IgD-negative memory B cell (primary cell): ENCODE measurements around the gene LRRC3B. TPM values are rescaled to one million over a fixed set of nuclear protein-coding genes. Genes with fewer than 3 reads are reported as not detected.

Source experiments
- H3K27ac Mint-ChIP-seq, 3 donors: one replicate each; pipeline ENCODE4 v1.8.0; 2020 to 2022; ENCODE audit warnings: mild to moderate bottlenecking in 3 of 3, mixed read lengths in 3 of 3, moderate library complexity in 1 of 3
- H3K27me3 Mint-ChIP-seq: one replicate; pipeline ENCODE4 v1.8.0; 2021; ENCODE audit warnings: mixed read lengths
- H3K36me3 Mint-ChIP-seq: one replicate; pipeline ENCODE4 v1.8.0; 2020; ENCODE audit warnings: mild to moderate bottlenecking, mixed read lengths
- H3K4me1 Mint-ChIP-seq, 3 donors: one replicate each; pipeline ENCODE4 v1.8.0; 2020 to 2022; ENCODE audit warnings: mixed read lengths in 3 of 3, mild to moderate bottlenecking in 1 of 3
- H3K4me3 Mint-ChIP-seq, 4 donors: one replicate each; pipeline ENCODE4 v1.8.0; 2020 to 2022; ENCODE audit warnings: mild to moderate bottlenecking in 4 of 4, mixed read lengths in 4 of 4, moderate library complexity in 3 of 4
- H3K9me3 Mint-ChIP-seq, 3 donors: one replicate each; pipeline ENCODE4 v1.8.0; 2020 to 2021; ENCODE audit warnings: mixed read lengths in 3 of 3, mild to moderate bottlenecking in 1 of 3
- polyA plus RNA-seq: library from polyadenylated mRNA; unstranded; fragments of 300-500 nt; fragmentation: Illumina TruSeq; gene quantifications from one replicate; pipeline ENCODE4 v1.2.3, GENCODE V29; 2021

LRRC3B gene
- polyA plus RNA-seq, 1 donor from 2014 or later, result not detected

- peaks cover 0 to 4% (median 3%) of the 10 kb centered on the region in 3 donors for H3K9me3 Mint-ChIP-seq
- H3K4me1 Mint-ChIP-seq, result no peaks in the 10 kb centered on the region
- no peaks in the 10 kb centered on the region for H3K36me3 Mint-ChIP-seq
- no peak overlapping the region for H3K27ac Mint-ChIP-seq
- H3K4me3 Mint-ChIP-seq, result no peak overlapping the region
- no peaks in the 10 kb centered on the region for H3K27me3 Mint-ChIP-seq
Observed at GRCh38 chr3:26653811-26654425, 31.3 kb downstream of the LRRC3B start.

GRCh38 chr3:26655231-26655630 lies 32.7 kb downstream of the LRRC3B start:
- Mint-ChIP-seq H3K27me3 (no peaks in the 10 kb centered on the region), H3K9me3 (peaks cover 0 to 4% (median 3%) of the 10 kb centered on the region in 3 donors), H3K36me3 (no peaks in the 10 kb centered on the region), H3K27ac (no peak overlapping the region), H3K4me3 (no peak overlapping the region), H3K4me1 (no peaks in the 10 kb centered on the region)

- H3K9me3 Mint-ChIP-seq, result peaks cover 0 to 4% (median 3%) of the 10 kb centered on the region in 3 donors
- no peak overlapping the region for H3K27ac Mint-ChIP-seq
- no peak overlapping the region for H3K4me3 Mint-ChIP-seq
- no peaks in the 10 kb centered on the region for H3K27me3 Mint-ChIP-seq
- no peaks in the 10 kb centered on the region for H3K4me1 Mint-ChIP-seq
- H3K36me3 Mint-ChIP-seq, result peaks cover 1% of the 10 kb centered on the region
Observed at GRCh38 chr3:26657348-26657976, 34.9 kb downstream of the LRRC3B start.

- Mint-ChIP-seq H3K27me3 (no peaks in the 10 kb centered on the region), H3K27ac (no peak overlapping the region), H3K9me3 (peaks cover 0 to 3% (median 0%) of the 10 kb centered on the region in 3 donors), H3K4me1 (no peaks in the 10 kb centered on the region), H3K4me3 (no peak overlapping the region), H3K36me3 (no peaks in the 10 kb centered on the region)
Observed at GRCh38 chr3:26668171-26668570, 45.6 kb downstream of the LRRC3B start.

GRCh38 chr3:26668696-26669095 lies 46.1 kb downstream of the LRRC3B start:
- H3K4me3 Mint-ChIP-seq, result no peak overlapping the region
- H3K9me3 Mint-ChIP-seq, result peaks cover 0 to 3% (median 0%) of the 10 kb centered on the region in 3 donors
- H3K27me3 Mint-ChIP-seq, result no peaks in the 10 kb centered on the region
- peaks cover 0 to 2% (median 0%) of the 10 kb centered on the region in 3 donors for H3K4me1 Mint-ChIP-seq
- H3K36me3 Mint-ChIP-seq, result no peaks in the 10 kb centered on the region
- H3K27ac Mint-ChIP-seq, result no peak overlapping the region

- Mint-ChIP-seq H3K36me3 (no peaks in the 10 kb centered on the region), H3K9me3 (peaks cover 0 to 4% (median 0%) of the 10 kb centered on the region in 3 donors), H3K27me3 (no peaks in the 10 kb centered on the region), H3K27ac (no peak overlapping the region), H3K4me3 (no peak overlapping the region), H3K4me1 (peaks cover 0 to 2% (median 0%) of the 10 kb centered on the region in 3 donors)
Observed at GRCh38 chr3:26675336-26675735, 52.8 kb downstream of the LRRC3B start.

- Mint-ChIP-seq H3K4me1 (no peaks in the 10 kb centered on the region), H3K27me3 (no peaks in the 10 kb centered on the region), H3K36me3 (peaks cover 2% of the 10 kb centered on the region), H3K27ac (no peak overlapping the region), H3K9me3 (peaks cover 3 to 6% (median 4%) of the 10 kb centered on the region in 3 donors), H3K4me3 (no peak overlapping the region)
Observed at GRCh38 chr3:26681632-26682031, 59.1 kb downstream of the LRRC3B start.

- H3K4me3 Mint-ChIP-seq, result no peak overlapping the region
- H3K27ac Mint-ChIP-seq, result no peak overlapping the region
- no peaks in the 10 kb centered on the region for H3K27me3 Mint-ChIP-seq
- H3K4me1 Mint-ChIP-seq, result no peaks in the 10 kb centered on the region
- H3K36me3 Mint-ChIP-seq, result peaks cover 2% of the 10 kb centered on the region
- H3K9me3 Mint-ChIP-seq, result peaks cover 3 to 6% (median 4%) of the 10 kb centered on the region in 3 donors
Observed at GRCh38 chr3:26682406-26682805, 59.8 kb downstream of the LRRC3B start.

- H3K36me3 Mint-ChIP-seq, result peaks cover 2% of the 10 kb centered on the region
- H3K27ac Mint-ChIP-seq, result no peak overlapping the region
- no peaks in the 10 kb centered on the region for H3K4me1 Mint-ChIP-seq
- H3K9me3 Mint-ChIP-seq, result peaks cover 3 to 6% (median 4%) of the 10 kb centered on the region in 3 donors
- H3K27me3 Mint-ChIP-seq, result no peaks in the 10 kb centered on the region
- no peak overlapping the region for H3K4me3 Mint-ChIP-seq
Observed at GRCh38 chr3:26683902-26684301, 61.3 kb downstream of the LRRC3B start.

- Mint-ChIP-seq H3K4me3 (no peak overlapping the region), H3K27me3 (no peaks in the 10 kb centered on the region), H3K27ac (peak overlapping the region in 1 of 3 donors; percentile 40), H3K4me1 (no peaks in the 10 kb centered on the region), H3K9me3 (peaks cover 2 to 4% (median 3%) of the 10 kb centered on the region in 3 donors), H3K36me3 (peaks cover 2% of the 10 kb centered on the region)
Observed at GRCh38 chr3:26687466-26687865, 64.9 kb downstream of the LRRC3B start.

- Mint-ChIP-seq H3K9me3 (peaks cover 2 to 4% (median 4%) of the 10 kb centered on the region in 3 donors), H3K27ac (no peak overlapping the region), H3K4me1 (no peaks in the 10 kb centered on the region), H3K4me3 (no peak overlapping the region), H3K27me3 (no peaks in the 10 kb centered on the region), H3K36me3 (no peaks in the 10 kb centered on the region)
Observed at GRCh38 chr3:26699553-26699952, 77.0 kb downstream of the LRRC3B start.

GRCh38 chr3:26703519-26703918 lies 80.9 kb downstream of the LRRC3B start:
- Mint-ChIP-seq H3K27ac (no peak overlapping the region), H3K36me3 (no peaks in the 10 kb centered on the region), H3K9me3 (peaks cover 2 to 7% (median 2%) of the 10 kb centered on the region in 3 donors), H3K4me3 (no peak overlapping the region), H3K27me3 (no peaks in the 10 kb centered on the region), H3K4me1 (no peaks in the 10 kb centered on the region)

- H3K27me3 Mint-ChIP-seq, result no peaks in the 10 kb centered on the region
Observed at GRCh38 chr3:26704736-26705135, 82.2 kb downstream of the LRRC3B start.

GRCh38 chr3:26708501-26708900 lies 85.9 kb downstream of the LRRC3B start:
- Mint-ChIP-seq H3K4me3 (no peak overlapping the region), H3K27me3 (no peaks in the 10 kb centered on the region), H3K9me3 (peaks cover 0 to 3% (median 2%) of the 10 kb centered on the region in 3 donors), H3K27ac (no peak overlapping the region), H3K36me3 (no peaks in the 10 kb centered on the region), H3K4me1 (no peaks in the 10 kb centered on the region)

More at GRCh38 chr3:26704736-26705135, 82.2 kb downstream of the LRRC3B start:
- Mint-ChIP-seq H3K4me1 (no peaks in the 10 kb centered on the region), H3K9me3 (peaks cover 2 to 7% (median 2%) of the 10 kb centered on the region in 3 donors), H3K36me3 (no peaks in the 10 kb centered on the region), H3K27ac (no peak overlapping the region), H3K4me3 (no peak overlapping the region)

- H3K4me3 Mint-ChIP-seq, result no peak overlapping the region
- no peaks in the 10 kb centered on the region for H3K4me1 Mint-ChIP-seq
- H3K9me3 Mint-ChIP-seq, result peaks cover 0 to 3% (median 2%) of the 10 kb centered on the region in 3 donors
- H3K27ac Mint-ChIP-seq, result no peak overlapping the region
- H3K36me3 Mint-ChIP-seq, result no peaks in the 10 kb centered on the region
- H3K27me3 Mint-ChIP-seq, result no peaks in the 10 kb centered on the region
Observed at GRCh38 chr3:26712211-26713026, 89.8 kb downstream of the LRRC3B start.
